Mesendoderm (in vitro differentiated cells): ENCODE measurements around the gene TMEM108.

Source experiments
- DNase-seq: peaks from one replicate; pipeline ENCODE4 v3.0.0; 2013
- H2AK5ac ChIP-seq: 2 replicates; pipeline ENCODE4 v1.6.1; 2013; ENCODE audit warnings: low read length, inconsistent platforms
- H2BK120ac ChIP-seq: 2 replicates; pipeline ENCODE4 v1.6.1; 2013; ENCODE audit warnings: low read depth, mild to moderate bottlenecking, low read length, moderate library complexity, mixed read lengths
- H2BK15ac ChIP-seq: replicated peaks from 2 replicates; pipeline ENCODE4 v1.6.1; 2013; ENCODE audit warnings: low read depth, mild to moderate bottlenecking, moderate library complexity
- H2BK5ac ChIP-seq: 2 replicates; pipeline ENCODE4 v1.6.1; 2013; ENCODE audit warnings: low read length, inconsistent platforms
- H3K18ac ChIP-seq: 2 replicates; pipeline ENCODE4 v1.6.1; 2013; ENCODE audit warnings: mild to moderate bottlenecking, low read length, mixed read lengths
- H3K23ac ChIP-seq: one replicate; pipeline ENCODE4 v1.6.1; 2013; ENCODE audit warnings: low read length
- H3K27ac ChIP-seq: 2 replicates; pipeline ENCODE4 v1.5.1; 2013; ENCODE audit warnings: low read depth, mild to moderate bottlenecking, inconsistent platforms, low read length, moderate library complexity
- H3K27me3 ChIP-seq: 2 replicates; pipeline ENCODE4 v1.6.1; 2013; ENCODE audit warnings: low read length, control low read depth, mild to moderate bottlenecking, inconsistent platforms; ENCODE audit not compliant: insufficient read depth, poor library complexity
- H3K36me3 ChIP-seq: 2 replicates; pipeline ENCODE4 v1.6.1; 2013; ENCODE audit warnings: low read length, inconsistent platforms; ENCODE audit not compliant: control insufficient read depth, insufficient read depth
- H3K4ac ChIP-seq: one replicate; pipeline ENCODE4 v1.6.1; 2013; ENCODE audit warnings: low read depth, mild to moderate bottlenecking, low read length, moderate library complexity
- H3K4me1 ChIP-seq: 2 replicates; pipeline ENCODE4 v1.6.1; 2013; ENCODE audit warnings: low read depth, low read length, inconsistent platforms; ENCODE audit not compliant: control insufficient read depth
- H3K4me2 ChIP-seq: 2 replicates; pipeline ENCODE4 v1.6.1; 2013; ENCODE audit warnings: low read length
- H3K4me3 ChIP-seq: 2 replicates; pipeline ENCODE4 v1.5.1; 2013; ENCODE audit warnings: mild to moderate bottlenecking, low read length
- H3K56ac ChIP-seq: one replicate; pipeline ENCODE4 v1.6.1; 2013; ENCODE audit warnings: low read length
- H3K79me1 ChIP-seq: 2 replicates; pipeline ENCODE4 v1.6.1; 2013; ENCODE audit warnings: low read length, inconsistent platforms
- H3K79me2 ChIP-seq: 2 replicates; pipeline ENCODE4 v1.6.1; 2013; ENCODE audit warnings: mild to moderate bottlenecking, low read length; ENCODE audit not compliant: control insufficient read depth, insufficient read depth
- H3K9ac ChIP-seq: 2 replicates; pipeline ENCODE4 v1.6.1; 2013; ENCODE audit warnings: low read length, inconsistent platforms
- H4K5ac ChIP-seq: one replicate; pipeline ENCODE4 v1.6.1; 2013; ENCODE audit warnings: low read length
- H4K8ac ChIP-seq: one replicate; pipeline ENCODE4 v1.6.1; 2013; ENCODE audit warnings: low read depth, mild to moderate bottlenecking, control low read depth, low read length, moderate library complexity
- WGBS: extraction: QIAGEN DNeasy Blood & Tissue Kit; methylation state at CpG from one replicate; pipeline ENCODE4 v1.1.7; 2013; ENCODE audit warnings: low lambda C conversion rate, missing lambda C conversion rate; ENCODE audit not compliant: insufficient coverage; ENCODE audit errors: extremely low coverage; 5-methylcytosine and 5-hydroxymethylcytosine counted together

Gene TMEM108

DNA sequence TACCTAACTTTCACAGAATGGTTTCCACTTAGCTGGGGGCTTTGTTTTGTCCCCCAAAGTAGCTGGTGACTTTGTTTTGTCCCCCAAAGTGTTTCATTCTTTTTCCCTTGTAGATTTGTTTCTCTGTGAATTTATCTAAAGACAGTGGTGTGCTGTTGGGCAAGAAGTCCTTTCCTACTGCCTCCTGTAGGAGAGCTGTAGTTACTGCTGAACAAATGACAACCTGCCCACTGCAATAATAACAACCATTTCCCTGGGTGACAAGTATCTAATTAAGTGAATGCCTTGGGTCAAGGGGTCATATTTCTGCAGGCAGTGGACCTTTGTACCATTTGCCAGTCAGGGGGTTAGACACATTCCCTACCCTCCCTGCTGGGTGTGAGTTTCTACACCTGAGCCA, 236.3 kb downstream of the TMEM108 start:
- no peaks in the 10 kb centered on the region for H3K27me3 ChIP-seq
- H3K79me2 ChIP-seq: no peaks in the 10 kb centered on the region
- H3K18ac ChIP-seq: no peak overlapping the region

GRCh38 chr3:133276594-133276993, 238.4 kb downstream of the TMEM108 start:
- DNase-seq: no peak
- H2BK15ac ChIP-seq: no peak overlapping the region
- H3K79me2 ChIP-seq: no peaks in the 10 kb centered on the region
- H3K4me2 ChIP-seq: no peak overlapping the region
- no peak overlapping the region for H2BK120ac ChIP-seq
- H3K79me1 ChIP-seq: no peaks in the 10 kb centered on the region
- no peak overlapping the region for H3K4me3 ChIP-seq
- no peak overlapping the region for H3K9ac ChIP-seq
- H3K27me3 ChIP-seq: no peaks in the 10 kb centered on the region
- H2BK5ac ChIP-seq: no peak overlapping the region
- H4K5ac ChIP-seq: no peak overlapping the region
- H3K23ac ChIP-seq: no peak overlapping the region
- H2AK5ac ChIP-seq: no peak overlapping the region
- H3K27ac ChIP-seq: no peak overlapping the region
- WGBS: no CpG with 5 or more reads among the region's 4 CpGs
- H3K18ac ChIP-seq: no peak overlapping the region
- H3K56ac ChIP-seq: no peak overlapping the region
- no peak overlapping the region for H3K4ac ChIP-seq
- H3K36me3 ChIP-seq: no peaks in the 10 kb centered on the region
- H4K8ac ChIP-seq: no peak overlapping the region
- H3K4me1 ChIP-seq: peaks cover under 1% of the 10 kb centered on the region

More for the DNA sequence above, 236.3 kb downstream of the TMEM108 start:
- H3K23ac ChIP-seq: no peak overlapping the region
- no peak overlapping the region for H4K8ac ChIP-seq
- no peaks in the 10 kb centered on the region for H3K36me3 ChIP-seq
- no peaks in the 10 kb centered on the region for H3K79me1 ChIP-seq
- no peak overlapping the region for H3K4ac ChIP-seq
- H4K5ac ChIP-seq: no peak overlapping the region
- H2AK5ac ChIP-seq: no peak overlapping the region
- no peak overlapping the region for H3K56ac ChIP-seq
- H3K4me1 ChIP-seq: peaks cover 4% of the 10 kb centered on the region
- H2BK5ac ChIP-seq: no peak overlapping the region
- H2BK120ac ChIP-seq: no peak overlapping the region
- peak; percentile 37 for DNase-seq
- H3K4me3 ChIP-seq: no peak overlapping the region
- no peak overlapping the region for H3K27ac ChIP-seq
- no peak overlapping the region for H3K4me2 ChIP-seq
- H2BK15ac ChIP-seq: no peak overlapping the region
- no peak overlapping the region for H3K9ac ChIP-seq

- H3K9ac ChIP-seq: no peak overlapping the region
- H4K8ac ChIP-seq: no peak overlapping the region
- no peaks in the 10 kb centered on the region for H3K79me1 ChIP-seq
- no peak overlapping the region for H2AK5ac ChIP-seq
- no peak overlapping the region for H4K5ac ChIP-seq
- H3K36me3 ChIP-seq: no peaks in the 10 kb centered on the region
- H3K23ac ChIP-seq: no peak overlapping the region
- no peak overlapping the region for H3K4ac ChIP-seq
- H3K4me2 ChIP-seq: no peak overlapping the region
- no peaks in the 10 kb centered on the region for H3K27me3 ChIP-seq
- no peaks in the 10 kb centered on the region for H3K79me2 ChIP-seq
- no peak overlapping the region for H3K27ac ChIP-seq
- no peak for DNase-seq
- no peak overlapping the region for H3K18ac ChIP-seq
- no peak overlapping the region for H2BK5ac ChIP-seq
- H2BK15ac ChIP-seq: no peak overlapping the region
- H3K4me3 ChIP-seq: no peak overlapping the region
- no peak overlapping the region for H2BK120ac ChIP-seq
- H3K56ac ChIP-seq: no peak overlapping the region
- no peaks in the 10 kb centered on the region for H3K4me1 ChIP-seq
- no CpG with 5 or more reads among the region's 2 CpGs for WGBS
Observed at GRCh38 chr3:133277813-133278212, 239.6 kb downstream of the TMEM108 start.

DNA sequence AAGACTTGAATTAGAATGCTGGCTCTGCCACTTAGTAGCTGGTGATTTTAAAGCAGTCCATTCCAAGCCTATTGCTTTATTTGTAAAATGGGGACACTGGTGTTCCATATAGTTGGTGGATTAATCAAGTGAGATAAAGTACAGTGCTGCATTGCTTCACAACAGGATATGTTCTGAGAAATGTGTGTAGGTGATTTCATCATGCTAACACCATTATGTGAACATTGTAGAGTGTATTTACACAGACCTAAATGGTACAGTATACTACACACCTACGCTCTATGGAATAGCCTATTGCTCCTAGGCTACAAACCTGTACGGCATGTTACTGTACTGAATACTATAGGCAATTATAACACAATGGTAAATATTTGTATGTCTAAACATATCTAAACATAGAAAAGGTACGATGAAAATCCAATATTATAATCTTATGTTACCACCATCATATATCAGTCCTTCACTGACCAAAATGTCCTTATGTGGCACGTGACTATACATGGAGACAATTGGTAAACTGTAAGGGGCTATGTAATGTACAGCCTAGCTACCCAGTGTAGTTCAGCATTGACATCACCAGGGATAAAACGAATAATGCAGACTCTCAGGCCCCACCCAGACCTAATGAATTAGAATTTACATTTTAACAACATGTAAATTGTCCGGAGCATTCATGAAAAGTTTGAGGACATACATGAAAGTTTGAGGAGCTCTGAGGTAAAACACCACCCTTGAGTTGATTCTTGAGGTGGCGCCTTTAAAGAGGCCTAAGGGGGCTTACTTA, 240.3 kb downstream of the TMEM108 start:
- H3K27me3 ChIP-seq: no peaks in the 10 kb centered on the region
- H3K27ac ChIP-seq: no peak overlapping the region
- H3K36me3 ChIP-seq: no peaks in the 10 kb centered on the region
- WGBS: no CpG with 5 or more reads among the region's 7 CpGs
- DNase-seq: no peak
- no peak overlapping the region for H3K56ac ChIP-seq
- H3K79me2 ChIP-seq: no peaks in the 10 kb centered on the region
- H3K23ac ChIP-seq: no peak overlapping the region
- no peak overlapping the region for H2AK5ac ChIP-seq
- H3K79me1 ChIP-seq: no peaks in the 10 kb centered on the region
- no peak overlapping the region for H3K4ac ChIP-seq
- H3K18ac ChIP-seq: no peak overlapping the region
- H4K5ac ChIP-seq: no peak overlapping the region
- H2BK15ac ChIP-seq: no peak overlapping the region
- H4K8ac ChIP-seq: no peak overlapping the region
- no peak overlapping the region for H3K4me2 ChIP-seq
- no peaks in the 10 kb centered on the region for H3K4me1 ChIP-seq
- H3K4me3 ChIP-seq: no peak overlapping the region
- no peak overlapping the region for H2BK5ac ChIP-seq
- H3K9ac ChIP-seq: no peak overlapping the region
- no peak overlapping the region for H2BK120ac ChIP-seq

DNA sequence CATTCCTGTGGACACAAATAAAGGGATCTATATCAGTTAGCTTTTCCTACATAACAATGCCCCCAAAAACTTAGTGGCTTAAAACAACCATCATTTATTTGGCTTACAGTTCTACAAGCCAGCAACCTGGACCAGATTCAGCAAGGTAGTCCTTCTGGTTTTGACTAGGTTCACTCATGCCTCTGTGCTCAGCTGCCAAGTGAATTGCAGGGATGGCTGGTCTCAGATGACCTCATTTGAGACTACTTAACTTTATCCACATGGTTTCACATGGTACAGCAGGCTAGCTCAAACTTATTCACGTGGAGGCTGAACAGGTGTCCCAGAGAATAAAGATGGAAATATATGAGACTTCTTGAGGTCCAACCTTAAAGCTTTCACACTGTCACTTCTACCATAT, 242.4 kb downstream of the TMEM108 start:
- H4K5ac ChIP-seq: no peak overlapping the region
- no peaks in the 10 kb centered on the region for H3K79me1 ChIP-seq
- H3K27ac ChIP-seq: no peak overlapping the region
- no peak overlapping the region for H2BK5ac ChIP-seq
- H3K4me1 ChIP-seq: no peaks in the 10 kb centered on the region
- no peak overlapping the region for H3K23ac ChIP-seq
- no peak overlapping the region for H3K4me3 ChIP-seq
- no peak overlapping the region for H2BK120ac ChIP-seq
- no peak for DNase-seq
- no peak overlapping the region for H3K4ac ChIP-seq
- H2BK15ac ChIP-seq: no peak overlapping the region
- H4K8ac ChIP-seq: no peak overlapping the region
- H3K4me2 ChIP-seq: no peak overlapping the region
- H3K56ac ChIP-seq: no peak overlapping the region
- no peaks in the 10 kb centered on the region for H3K36me3 ChIP-seq
- no peaks in the 10 kb centered on the region for H3K79me2 ChIP-seq
- no peak overlapping the region for H2AK5ac ChIP-seq
- no peak overlapping the region for H3K9ac ChIP-seq
- no peaks in the 10 kb centered on the region for H3K27me3 ChIP-seq
- no CpG with 5 or more reads among the region's 1 CpG for WGBS
- no peak overlapping the region for H3K18ac ChIP-seq

GRCh38 chr3:133282236-133282635, 244.0 kb downstream of the TMEM108 start:
- Histone ChIP-seq H2BK15ac (no peak overlapping the region), H3K36me3 (no peaks in the 10 kb centered on the region), H2BK5ac (no peak overlapping the region), H3K27me3 (no peaks in the 10 kb centered on the region), H3K9ac (no peak overlapping the region), H4K5ac (no peak overlapping the region), H3K79me2 (no peaks in the 10 kb centered on the region), H3K79me1 (no peaks in the 10 kb centered on the region), H3K4me1 (no peaks in the 10 kb centered on the region), H2BK120ac (no peak overlapping the region), H4K8ac (no peak overlapping the region), H3K18ac (no peak overlapping the region), H3K4ac (no peak overlapping the region), H2AK5ac (no peak overlapping the region), H3K4me2 (no peak overlapping the region), H3K23ac (no peak overlapping the region), H3K4me3 (no peak overlapping the region), H3K56ac (no peak overlapping the region), H3K27ac (no peak overlapping the region)
- no CpG with 5 or more reads among the region's 4 CpGs for WGBS
- DNase-seq: no peak
